MM.1S (cell line): Measurements from ENCODE around the gene DCTN3.

Experiments
- EZH2 ChIP-seq: fragments of 300-600 bp; sonication (generic); optimal IDR thresholded peaks from 2 replicates; pipeline ENCODE3; 2017; ENCODE audit warnings: low read depth, mild to moderate bottlenecking, antibody characterized with exemption, low read length, mixed read lengths
- EZH2phosphoT487 ChIP-seq: fragments of 300-600 bp; sonication (generic); IDR thresholded peaks from 2 replicates; pipeline ENCODE4 v1.6.1; 2018; ENCODE audit warnings: antibody characterized with exemption, low read length
- TF ChIP-seq, protein P1 (sequence below): fragments of 300-600 bp; sonication (generic); IDR thresholded peaks from 2 replicates; pipeline ENCODE4 v1.5.1; 2016; ENCODE audit warnings: antibody characterized with exemption, low read length, mixed read lengths

DNA sequence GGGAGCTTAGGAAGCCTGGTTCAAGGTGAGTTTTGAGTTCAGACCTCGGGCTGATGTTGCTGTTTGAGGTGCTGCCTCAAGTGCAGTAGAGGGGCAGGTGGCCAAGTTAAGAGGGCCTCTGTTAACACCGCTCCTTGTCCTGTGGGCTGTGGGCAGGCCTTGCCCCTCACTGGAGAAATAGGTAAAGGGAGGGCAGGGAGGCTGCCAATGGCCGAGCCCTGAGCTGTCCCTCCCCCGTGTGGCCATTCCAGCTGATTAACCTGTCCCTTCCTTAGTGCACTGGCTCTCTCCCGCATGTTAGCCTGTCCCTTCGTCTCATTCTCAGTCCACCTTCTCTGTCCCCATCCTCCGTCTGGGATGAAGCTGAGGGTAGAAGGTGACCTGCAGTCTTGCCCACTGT, 52.2 kb downstream of the DCTN3 start:
- TF ChIP-seq, protein P1, sequence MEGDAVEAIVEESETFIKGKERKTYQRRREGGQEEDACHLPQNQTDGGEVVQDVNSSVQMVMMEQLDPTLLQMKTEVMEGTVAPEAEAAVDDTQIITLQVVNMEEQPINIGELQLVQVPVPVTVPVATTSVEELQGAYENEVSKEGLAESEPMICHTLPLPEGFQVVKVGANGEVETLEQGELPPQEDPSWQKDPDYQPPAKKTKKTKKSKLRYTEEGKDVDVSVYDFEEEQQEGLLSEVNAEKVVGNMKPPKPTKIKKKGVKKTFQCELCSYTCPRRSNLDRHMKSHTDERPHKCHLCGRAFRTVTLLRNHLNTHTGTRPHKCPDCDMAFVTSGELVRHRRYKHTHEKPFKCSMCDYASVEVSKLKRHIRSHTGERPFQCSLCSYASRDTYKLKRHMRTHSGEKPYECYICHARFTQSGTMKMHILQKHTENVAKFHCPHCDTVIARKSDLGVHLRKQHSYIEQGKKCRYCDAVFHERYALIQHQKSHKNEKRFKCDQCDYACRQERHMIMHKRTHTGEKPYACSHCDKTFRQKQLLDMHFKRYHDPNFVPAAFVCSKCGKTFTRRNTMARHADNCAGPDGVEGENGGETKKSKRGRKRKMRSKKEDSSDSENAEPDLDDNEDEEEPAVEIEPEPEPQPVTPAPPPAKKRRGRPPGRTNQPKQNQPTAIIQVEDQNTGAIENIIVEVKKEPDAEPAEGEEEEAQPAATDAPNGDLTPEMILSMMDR = no peak
- TF ChIP-seq EZH2 (no peak), EZH2phosphoT487 (no peak)
